HG03439 (cell line): Measurements from ENCODE around the gene LRRC23.

ENCODE experiments used
- ATAC-seq: cut with Tn5 transposase; IDR thresholded peaks from one replicate; pipeline ENCODE4 v1.9.1; 2021; ENCODE audit warnings: mild to moderate bottlenecking, moderate library complexity; ENCODE audit not compliant: unreplicated experiment

The LRRC23 gene

DNA sequence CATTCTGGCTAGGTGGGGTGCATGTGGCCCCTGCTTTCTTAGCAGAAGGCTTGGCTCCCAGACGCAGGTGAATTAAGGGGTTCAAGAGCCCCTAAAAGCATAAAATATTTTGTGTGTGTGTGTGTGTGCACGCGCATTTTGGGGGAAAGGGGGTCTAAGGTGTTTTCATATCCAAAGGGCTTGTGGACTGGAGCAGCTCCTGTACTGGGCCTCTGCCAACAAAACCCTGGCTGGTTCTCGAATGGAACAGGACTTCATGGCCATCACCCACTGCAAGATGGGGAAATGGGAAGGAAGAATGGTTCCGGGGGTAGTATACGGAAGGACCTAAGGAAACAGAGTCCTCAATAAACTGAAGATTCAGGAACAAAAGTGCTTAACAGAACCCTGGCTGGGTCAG lies 19.2 kb downstream of the LRRC23 start:
- ATAC-seq = no peak

DNA sequence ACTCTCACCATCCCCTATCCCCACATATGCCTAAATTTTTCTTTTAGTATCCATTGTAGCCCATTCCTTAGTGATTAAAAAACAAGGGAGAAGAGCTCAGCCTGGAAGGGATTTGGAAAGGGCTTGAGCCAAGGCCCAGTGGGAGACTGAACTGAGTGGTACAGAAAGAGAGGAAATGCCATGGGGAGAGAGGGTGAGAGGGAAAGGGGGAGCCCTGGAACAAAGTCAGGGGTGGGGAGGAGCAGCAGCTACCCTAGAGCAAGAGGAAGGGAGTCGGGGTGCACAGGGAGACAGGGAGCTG lies 20.6 kb downstream of the LRRC23 start:
- ATAC-seq = no peak

DNA sequence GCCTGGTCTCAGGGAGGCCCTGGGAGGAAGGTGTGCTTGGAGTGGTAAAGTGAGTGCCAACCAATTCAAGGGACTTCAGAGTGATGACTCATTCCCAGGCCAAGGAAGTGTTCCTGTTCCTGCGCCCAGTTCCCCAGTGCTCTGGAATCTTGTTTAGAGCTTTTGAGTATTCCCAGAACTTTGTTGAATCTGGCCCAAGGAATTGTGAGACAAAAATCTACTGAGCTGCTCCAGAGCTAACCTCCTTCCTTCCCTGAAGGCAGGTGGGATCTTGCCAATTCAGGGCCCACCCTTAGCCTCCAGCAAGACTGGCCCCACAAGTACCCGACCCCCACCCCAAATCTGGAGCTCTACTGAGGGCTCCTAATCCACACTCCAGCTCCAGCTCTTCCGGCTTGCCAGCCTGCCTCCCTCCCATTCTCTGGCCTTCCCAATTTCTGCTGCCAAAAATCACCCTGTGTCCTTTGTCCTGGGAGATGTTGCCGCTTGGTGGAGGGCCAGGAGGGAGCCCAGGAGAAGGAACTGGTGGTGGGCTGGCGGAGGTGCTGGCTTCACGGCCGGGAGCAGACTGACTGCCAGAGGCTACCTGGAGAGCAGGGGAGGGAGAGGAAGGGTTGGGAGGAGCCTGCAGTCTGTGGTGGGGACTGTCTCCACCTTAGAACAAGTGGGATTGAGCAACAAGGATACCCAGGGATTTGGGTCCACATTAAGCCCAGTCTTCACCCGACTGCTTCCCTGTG lies 21.1 kb downstream of the LRRC23 start:
- ATAC-seq = no peak

DNA sequence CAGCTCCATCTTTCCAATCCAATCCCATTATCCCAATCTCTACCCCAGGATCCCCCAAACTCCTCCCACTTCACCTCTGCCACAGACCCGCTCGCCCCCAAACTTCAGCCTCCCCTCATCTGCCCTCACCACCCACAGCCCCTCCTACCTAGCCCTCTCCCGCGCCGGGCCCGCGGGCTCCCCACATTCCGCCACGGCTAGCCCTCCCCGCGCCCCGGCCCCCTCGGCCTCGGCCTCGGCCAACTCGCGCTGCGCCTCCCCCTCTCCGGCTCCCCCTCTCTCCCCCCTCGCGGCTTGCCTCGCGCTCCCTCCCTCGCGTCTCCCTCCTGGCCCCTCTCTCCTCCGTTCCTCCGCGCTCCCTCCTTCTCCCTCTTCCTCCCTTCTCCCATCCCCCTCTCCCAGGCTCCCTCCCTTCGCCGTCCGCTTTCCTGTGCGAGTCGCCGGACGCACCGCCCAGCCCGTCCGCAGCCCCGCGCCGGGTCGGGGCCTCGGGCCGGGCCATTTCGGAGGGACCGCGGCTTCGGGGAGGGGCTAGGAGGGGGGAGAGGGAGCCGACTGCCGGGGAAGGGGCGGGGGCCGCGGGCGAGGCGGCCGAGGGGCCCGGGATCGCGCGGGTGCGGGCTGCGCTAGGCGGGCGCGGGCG lies 22.9 kb downstream of the LRRC23 start, which contains the start of gene ATN1:
TSS of gene ATN1 (plus strand) at position 581 of the 643 bp plus-strand sequence. CDS start 6,043 bp downstream, outside the sequence.
- no peak for ATAC-seq

DNA sequence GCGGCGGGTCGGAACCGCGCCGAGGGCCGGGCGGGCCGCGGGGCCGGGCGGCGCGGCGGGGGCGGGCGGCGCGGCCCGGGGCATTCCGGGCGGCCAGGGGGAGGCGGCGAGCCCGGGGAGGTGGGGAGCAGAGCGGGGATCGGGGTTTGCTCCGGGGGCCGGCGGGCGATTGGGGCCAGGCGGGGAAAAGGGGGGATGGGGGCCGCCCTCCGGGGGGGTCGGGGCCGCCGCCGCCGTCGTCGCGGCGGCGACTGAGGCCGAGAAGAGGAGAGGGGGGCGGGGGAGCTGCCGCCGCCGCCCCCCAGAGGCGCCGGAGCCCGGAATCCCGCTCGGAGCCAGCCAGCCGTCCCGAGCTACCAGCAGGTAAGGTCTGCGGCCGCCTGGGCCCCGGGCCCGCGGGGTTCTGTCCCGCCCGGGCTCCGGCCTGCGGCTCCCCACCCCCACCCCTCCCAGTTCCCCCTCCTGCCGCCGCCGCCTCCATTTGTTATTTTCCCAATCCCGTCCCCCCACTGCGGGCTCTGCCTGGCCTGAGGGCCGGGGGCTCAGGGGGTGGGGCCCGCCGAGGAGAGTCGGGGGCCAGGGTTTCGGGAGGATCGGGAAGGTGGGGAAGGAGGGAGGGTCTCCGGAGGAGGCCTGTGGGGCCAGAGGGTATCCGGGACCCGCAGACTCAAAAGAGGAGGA lies 23.5 kb downstream of the LRRC23 start:
- ATAC-seq = no peak

DNA sequence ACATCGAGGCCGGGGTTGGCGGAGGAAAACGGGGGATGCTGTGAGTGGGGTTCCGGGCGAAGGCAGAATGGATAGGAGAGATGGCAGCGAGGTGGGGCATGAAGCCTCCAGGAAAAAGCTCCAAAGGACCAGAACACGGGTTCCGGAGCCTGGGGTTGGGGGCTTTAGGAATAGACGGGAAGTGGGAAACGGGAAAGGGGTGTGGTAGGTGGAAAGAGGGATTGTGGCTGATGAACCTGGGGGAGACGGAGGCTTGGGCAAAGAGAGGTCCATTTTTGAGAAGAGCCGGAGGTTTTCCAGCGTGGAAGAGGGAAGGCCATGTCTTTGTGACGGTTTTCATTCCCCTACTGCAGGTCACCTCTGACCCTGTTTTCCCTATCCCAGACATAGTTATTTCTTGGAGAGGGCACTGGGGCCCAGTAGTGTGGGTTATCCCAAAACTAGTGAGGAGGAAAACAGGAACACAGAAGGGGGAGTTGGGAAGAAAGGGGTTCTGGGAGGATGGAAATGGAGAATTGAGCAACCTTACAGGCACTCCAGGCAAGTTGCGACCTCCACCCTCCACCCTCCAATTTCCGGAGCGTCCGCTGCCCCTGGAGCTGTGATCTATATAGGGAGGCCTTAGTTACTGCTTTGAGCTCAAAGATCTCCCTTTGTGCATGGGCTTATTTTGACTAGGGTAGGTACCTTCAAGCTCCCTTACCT lies 24.2 kb downstream of the LRRC23 start:
- ATAC-seq = no peak

DNA sequence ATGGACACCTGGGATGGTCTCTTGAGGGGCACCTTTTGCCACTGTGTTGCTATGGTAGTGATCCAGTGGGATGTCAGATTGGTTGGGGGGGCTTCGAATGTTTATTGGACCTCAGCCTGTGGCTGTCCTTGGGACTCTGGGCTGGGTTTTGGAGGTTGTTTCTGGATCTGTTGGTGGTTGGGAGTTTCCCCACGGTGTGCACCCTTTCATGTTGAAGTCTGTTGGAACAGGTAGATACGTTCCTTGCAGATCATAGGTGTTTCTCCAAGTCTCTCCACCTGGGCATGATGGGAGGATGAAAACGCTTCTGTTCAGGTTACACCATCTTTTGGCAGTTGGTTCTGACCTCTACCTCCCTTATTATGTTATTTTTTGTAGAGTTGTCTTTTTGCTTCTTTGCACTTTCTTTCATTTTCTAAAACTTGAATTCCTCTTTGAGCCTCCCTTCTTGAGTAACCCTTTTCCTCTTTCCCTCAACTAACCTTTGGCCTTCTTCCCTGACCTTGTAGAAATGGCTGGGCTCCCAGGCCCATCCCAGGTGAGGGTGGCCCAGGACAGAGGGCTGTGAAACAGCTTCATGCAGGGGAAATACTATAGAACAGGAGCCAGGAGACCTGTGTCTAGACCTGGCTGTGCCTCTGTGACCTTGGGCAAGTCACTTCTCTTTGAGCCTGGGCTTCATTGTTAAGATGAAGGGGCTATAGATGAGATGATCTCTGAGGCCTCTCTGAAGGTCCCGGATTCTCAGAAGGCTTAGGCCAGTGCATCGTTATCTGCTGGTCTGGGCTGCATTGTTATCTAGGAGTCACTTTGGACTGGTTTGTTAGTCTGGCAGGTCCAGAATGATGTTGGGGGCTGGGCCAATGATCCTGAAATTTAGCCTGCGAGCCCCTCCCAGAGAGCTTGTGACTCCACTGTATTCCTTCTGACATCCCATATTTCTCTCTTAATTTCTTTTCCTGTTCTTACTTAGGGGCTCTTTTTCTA lies 25.1 kb downstream of the LRRC23 start:
- ATAC-seq = no peak

DNA sequence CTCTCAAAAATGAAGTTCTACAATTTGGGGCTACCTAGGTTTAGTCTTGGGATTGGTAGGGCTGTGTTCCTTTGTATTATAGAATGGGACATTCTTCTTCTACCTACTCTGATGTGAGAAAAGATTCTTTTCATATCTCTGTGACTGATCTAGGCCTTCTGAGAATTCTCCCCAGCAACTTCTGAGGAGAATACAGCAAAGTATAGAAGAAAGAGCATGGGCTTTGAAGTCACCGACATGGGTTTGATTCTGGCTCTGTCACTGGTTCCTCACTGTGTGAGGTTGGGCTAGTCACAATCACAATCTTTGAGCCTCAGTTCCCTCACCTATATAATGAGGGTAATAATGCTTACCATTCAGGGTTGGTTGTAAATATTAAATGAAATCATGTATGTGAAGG lies 28.1 kb downstream of the LRRC23 start:
- ATAC-seq = no peak

DNA sequence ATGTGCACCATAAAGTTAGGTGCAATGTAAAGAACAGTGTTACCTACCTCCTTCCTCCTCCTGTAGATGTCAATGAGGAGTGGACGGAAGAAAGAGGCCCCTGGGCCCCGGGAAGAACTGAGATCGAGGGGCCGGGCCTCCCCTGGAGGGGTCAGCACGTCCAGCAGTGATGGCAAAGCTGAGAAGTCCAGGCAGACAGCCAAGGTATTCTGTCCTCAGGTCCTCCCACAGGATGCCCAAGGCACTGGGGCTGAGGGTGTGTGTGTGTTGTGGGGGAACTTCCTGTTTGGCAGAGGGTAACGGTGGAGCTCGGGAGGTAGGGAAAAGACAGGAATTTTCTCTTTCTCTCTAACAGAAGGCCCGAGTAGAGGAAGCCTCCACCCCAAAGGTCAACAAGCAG lies 29.5 kb downstream of the LRRC23 start:
- ATAC-seq = no peak

DNA sequence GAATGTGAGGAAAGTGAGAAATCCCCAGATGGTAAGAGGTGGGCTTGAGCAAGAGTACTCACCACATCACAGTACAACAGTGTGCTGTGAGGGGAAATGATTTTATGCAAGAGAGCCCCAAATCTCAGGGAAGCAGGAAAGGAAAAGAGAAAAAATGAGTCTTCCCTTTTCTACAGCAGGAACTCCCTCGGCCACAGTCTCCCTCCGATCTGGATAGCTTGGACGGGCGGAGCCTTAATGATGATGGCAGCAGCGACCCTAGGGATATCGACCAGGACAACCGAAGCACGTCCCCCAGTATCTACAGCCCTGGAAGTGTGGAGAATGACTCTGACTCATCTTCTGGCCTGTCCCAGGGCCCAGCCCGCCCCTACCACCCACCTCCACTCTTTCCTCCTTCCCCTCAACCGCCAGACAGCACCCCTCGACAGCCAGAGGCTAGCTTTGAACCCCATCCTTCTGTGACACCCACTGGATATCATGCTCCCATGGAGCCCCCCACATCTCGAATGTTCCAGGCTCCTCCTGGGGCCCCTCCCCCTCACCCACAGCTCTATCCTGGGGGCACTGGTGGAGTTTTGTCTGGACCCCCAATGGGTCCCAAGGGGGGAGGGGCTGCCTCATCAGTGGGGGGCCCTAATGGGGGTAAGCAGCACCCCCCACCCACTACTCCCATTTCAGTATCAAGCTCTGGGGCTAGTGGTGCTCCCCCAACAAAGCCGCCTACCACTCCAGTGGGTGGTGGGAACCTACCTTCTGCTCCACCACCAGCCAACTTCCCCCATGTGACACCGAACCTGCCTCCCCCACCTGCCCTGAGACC lies 31.0 kb downstream of the LRRC23 start:
- ATAC-seq = no peak

DNA sequence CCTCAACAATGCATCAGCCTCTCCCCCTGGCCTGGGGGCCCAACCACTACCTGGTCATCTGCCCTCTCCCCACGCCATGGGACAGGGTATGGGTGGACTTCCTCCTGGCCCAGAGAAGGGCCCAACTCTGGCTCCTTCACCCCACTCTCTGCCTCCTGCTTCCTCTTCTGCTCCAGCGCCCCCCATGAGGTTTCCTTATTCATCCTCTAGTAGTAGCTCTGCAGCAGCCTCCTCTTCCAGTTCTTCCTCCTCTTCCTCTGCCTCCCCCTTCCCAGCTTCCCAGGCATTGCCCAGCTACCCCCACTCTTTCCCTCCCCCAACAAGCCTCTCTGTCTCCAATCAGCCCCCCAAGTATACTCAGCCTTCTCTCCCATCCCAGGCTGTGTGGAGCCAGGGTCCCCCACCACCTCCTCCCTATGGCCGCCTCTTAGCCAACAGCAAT lies 31.6 kb downstream of the LRRC23 start:
- ATAC-seq = no peak

DNA sequence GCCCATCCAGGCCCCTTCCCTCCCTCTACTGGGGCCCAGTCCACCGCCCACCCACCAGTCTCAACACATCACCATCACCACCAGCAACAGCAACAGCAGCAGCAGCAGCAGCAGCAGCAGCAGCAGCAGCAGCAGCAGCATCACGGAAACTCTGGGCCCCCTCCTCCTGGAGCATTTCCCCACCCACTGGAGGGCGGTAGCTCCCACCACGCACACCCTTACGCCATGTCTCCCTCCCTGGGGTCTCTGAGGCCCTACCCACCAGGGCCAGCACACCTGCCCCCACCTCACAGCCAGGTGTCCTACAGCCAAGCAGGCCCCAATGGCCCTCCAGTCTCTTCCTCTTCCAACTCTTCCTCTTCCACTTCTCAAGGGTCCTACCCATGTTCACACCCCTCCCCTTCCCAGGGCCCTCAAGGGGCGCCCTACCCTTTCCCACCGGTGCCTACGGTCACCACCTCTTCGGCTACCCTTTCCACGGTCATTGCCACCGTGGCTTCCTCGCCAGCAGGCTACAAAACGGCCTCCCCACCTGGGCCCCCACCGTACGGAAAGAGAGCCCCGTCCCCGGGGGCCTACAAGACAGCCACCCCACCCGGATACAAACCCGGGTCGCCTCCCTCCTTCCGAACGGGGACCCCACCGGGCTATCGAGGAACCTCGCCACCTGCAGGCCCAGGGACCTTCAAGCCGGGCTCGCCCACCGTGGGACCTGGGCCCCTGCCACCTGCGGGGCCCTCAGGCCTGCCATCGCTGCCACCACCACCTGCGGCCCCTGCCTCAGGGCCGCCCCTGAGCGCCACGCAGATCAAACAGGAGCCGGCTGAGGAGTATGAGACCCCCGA lies 32.2 kb downstream of the LRRC23 start:
- peak; percentile 9 for ATAC-seq

DNA sequence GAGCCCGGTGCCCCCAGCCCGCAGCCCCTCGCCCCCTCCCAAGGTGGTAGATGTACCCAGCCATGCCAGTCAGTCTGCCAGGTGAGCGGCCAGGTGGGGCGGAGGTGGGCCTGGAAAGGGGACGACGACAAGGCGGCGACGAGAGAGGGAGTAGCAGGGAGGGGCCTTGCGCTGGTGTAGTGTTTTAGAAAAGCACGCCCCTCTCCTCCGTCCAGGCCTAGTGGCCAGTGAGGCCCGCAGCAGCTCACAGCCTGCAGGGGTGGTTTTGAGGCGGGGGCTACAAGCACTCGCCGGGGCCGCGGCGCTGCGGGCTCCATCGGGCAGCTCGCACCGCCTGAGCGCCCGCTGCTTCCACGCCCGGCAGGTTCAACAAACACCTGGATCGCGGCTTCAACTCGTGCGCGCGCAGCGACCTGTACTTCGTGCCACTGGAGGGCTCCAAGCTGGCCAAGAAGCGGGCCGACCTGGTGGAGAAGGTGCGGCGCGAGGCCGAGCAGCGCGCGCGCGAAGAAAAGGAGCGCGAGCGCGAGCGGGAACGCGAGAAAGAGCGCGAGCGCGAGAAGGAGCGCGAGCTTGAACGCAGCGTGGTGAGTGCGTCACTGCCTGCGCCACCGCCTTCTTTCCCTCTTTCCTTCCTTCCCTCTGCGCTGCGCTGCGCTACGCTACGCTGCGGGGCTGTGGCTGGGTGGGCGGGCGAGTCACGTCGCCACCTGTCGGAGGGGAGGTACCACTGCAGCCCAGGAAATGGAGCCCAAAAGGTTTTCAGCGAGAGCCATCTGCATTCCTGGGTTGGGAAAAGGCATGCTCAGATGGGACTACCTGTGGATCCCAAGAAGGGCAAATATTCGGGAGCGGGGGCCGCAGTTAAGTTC lies 33.1 kb downstream of the LRRC23 start:
- ATAC-seq = peak; percentile 77

DNA sequence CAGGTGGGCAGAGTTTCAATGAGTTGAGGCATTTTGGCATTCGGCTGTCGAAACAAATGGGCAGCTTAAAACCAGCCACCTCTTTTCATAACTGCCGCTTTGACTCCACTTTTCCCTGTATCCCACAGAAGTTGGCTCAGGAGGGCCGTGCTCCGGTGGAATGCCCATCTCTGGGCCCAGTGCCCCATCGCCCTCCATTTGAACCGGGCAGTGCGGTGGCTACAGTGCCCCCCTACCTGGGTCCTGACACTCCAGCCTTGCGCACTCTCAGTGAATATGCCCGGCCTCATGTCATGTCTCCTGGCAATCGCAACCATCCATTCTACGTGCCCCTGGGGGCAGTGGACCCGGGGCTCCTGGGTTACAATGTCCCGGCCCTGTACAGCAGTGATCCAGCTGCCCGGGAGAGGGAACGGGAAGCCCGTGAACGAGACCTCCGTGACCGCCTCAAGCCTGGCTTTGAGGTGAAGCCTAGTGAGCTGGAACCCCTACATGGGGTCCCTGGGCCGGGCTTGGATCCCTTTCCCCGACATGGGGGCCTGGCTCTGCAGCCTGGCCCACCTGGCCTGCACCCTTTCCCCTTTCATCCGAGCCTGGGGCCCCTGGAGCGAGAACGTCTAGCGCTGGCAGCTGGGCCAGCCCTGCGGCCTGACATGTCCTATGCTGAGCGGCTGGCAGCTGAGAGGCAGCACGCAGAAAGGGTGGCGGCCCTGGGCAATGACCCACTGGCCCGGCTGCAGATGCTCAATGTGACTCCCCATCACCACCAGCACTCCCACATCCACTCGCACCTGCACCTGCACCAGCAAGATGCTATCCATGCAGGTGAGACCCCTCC lies 34.0 kb downstream of the LRRC23 start:
- no peak for ATAC-seq

DNA sequence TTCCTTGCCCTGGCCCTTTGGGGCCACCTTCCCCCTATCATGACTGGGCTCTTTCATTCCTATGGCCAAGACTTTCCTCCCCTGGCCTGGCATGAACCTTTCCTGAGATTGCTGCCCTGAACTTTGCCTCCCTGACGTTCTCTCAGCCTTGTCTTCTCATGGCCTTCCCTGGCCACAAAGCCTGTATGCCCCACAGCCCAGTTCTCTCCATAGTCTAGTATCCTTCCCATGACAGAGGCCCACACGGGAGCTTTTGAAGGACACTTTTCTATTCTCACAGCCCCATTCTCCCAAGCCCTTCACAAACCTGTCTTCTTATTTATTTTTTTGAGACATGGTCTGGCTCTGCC lies 34.5 kb downstream of the LRRC23 start:
- ATAC-seq = no peak

DNA sequence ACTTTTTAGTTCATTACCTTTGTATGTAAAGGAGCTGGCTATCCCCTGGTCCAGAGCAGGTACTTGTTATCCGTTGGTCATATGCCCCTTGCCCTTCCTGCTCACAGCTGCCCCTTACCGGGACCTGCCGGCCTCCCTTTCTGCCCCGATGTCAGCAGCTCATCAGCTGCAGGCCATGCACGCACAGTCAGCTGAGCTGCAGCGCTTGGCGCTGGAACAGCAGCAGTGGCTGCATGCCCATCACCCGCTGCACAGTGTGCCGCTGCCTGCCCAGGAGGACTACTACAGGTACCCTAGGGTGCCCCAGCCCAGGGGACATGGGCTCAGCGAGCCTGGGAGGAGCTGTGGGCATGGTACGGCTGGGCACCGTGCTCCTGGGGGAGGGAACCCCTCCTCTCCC lies 36.6 kb downstream of the LRRC23 start:
- ATAC-seq = no peak

DNA sequence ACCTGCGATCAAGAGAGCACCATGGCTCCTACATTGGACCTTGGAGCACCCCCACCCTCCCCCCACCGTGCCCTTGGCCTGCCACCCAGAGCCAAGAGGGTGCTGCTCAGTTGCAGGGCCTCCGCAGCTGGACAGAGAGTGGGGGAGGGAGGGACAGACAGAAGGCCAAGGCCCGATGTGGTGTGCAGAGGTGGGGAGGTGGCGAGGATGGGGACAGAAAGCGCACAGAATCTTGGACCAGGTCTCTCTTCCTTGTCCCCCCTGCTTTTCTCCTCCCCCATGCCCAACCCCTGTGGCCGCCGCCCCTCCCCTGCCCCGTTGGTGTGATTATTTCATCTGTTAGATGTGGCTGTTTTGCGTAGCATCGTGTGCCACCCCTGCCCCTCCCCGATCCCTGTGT lies 37.2 kb downstream of the LRRC23 start:
- ATAC-seq = no peak
